ENCODE data around the gene SFI1. TPM values are rescaled to one million over a fixed set of nuclear protein-coding genes. Genes with fewer than 3 reads are reported as not detected.

The SFI1 gene
- polyA plus RNA-seq, 1 donor (not counting 4 experiments of a cell fraction or from before 2014, with no cell fraction given) = 10.7 TPM

DNA sequence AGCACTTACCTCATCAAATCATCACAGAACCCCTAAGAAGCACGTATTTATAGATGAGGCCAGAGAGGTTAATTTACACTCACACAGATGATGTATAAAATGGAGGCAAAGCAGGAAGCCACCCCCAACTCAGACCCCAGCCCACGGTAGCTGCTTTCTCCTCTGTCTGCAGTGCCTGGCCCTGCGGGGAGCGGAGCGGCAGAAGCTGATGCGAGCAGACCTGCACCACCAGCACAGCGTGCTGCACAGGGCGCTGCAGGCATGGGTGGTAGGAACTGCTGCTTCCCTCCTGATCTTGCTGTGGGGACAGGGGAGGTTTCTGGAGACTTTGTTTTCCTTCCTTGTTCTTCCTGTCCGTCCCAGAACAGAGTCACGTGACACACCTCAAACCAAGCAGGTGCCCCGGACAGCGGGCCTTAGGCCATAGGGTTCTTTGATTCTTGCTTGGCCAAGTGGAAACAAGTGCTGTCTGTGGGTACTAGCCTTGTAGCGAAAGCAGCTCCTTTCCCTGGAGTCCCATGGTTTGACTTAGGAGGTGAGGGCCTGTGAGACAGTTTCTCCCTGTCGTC lies 107.9 kb downstream of the SFI1 start:
- Histone ChIP-seq H3K27ac (ENCODE audit: control insufficient read depth, insufficient read depth, low read length) (no peak overlapping the region), H4K20me1 (ENCODE audit: control insufficient read depth, extremely low read depth, insufficient read depth, low read length) (no peaks in the 10 kb centered on the region), H3K36me3 (ENCODE audit: control insufficient read depth in 2 of 2, extremely low read depth in 1 of 2, insufficient read depth in 2 of 2, low read length in 2 of 2) (peaks cover 0 to 4% of the 10 kb centered on the region in 2 experiments), H3K27me3 (ENCODE audit: control insufficient read depth, extremely low read depth, insufficient read depth, low read length) (no peaks in the 10 kb centered on the region), H3K9me1 (ENCODE audit: control insufficient read depth, extremely low read depth, insufficient read depth, low read length) (no peaks in the 10 kb centered on the region), H3K9me3 (ENCODE audit: control insufficient read depth, low read depth, low read length) (no peaks in the 10 kb centered on the region), H3K4me3 (ENCODE audit: control insufficient read depth in 2 of 3, extremely low read depth in 1 of 3, insufficient read depth in 2 of 3, low read depth in 1 of 3, low read length in 3 of 3) (no peak overlapping the region), H3K4me2 (ENCODE audit: control insufficient read depth, extremely low read depth, insufficient read depth, low read depth, low read length) (no peak overlapping the region), H3K9ac (ENCODE audit: control insufficient read depth, extremely low read depth, insufficient read depth, low read length) (no peak overlapping the region), H3K79me2 (ENCODE audit: control insufficient read depth, insufficient read depth, low read length) (no peaks in the 10 kb centered on the region), H2AFZ (ENCODE audit: control insufficient read depth, low read length) (no peak overlapping the region), H3K4me1 (ENCODE audit: control insufficient read depth, extremely low read depth, insufficient read depth, low read length) (peaks cover 8% of the 10 kb centered on the region)
- TF ChIP-seq, protein P1, sequence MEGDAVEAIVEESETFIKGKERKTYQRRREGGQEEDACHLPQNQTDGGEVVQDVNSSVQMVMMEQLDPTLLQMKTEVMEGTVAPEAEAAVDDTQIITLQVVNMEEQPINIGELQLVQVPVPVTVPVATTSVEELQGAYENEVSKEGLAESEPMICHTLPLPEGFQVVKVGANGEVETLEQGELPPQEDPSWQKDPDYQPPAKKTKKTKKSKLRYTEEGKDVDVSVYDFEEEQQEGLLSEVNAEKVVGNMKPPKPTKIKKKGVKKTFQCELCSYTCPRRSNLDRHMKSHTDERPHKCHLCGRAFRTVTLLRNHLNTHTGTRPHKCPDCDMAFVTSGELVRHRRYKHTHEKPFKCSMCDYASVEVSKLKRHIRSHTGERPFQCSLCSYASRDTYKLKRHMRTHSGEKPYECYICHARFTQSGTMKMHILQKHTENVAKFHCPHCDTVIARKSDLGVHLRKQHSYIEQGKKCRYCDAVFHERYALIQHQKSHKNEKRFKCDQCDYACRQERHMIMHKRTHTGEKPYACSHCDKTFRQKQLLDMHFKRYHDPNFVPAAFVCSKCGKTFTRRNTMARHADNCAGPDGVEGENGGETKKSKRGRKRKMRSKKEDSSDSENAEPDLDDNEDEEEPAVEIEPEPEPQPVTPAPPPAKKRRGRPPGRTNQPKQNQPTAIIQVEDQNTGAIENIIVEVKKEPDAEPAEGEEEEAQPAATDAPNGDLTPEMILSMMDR (optimal IDR thresholded peaks at IDR 0.05 in 1 of 3, IDR thresholded peaks at IDR 0.05 in 1 of 3, conservative IDR thresholded peaks at IDR 0.05 in 1 of 3; ENCODE audit: extremely low read depth in 1 of 3, insufficient read depth in 2 of 3, low read length in 3 of 3) = no peak
- TF ChIP-seq EZH2 (IDR thresholded peaks at IDR 0.05; ENCODE audit: low read length) = no peak
- DNase-seq (ENCODE audit: low read depth, low spot score) (no peak), FAIRE-seq (no peak)
- dilution Hi-C loops (cut with MboI; ENCODE audit: extremely low pct_ligation_motif_present, low sequenced_read_pairs) = no loop called here

DNA sequence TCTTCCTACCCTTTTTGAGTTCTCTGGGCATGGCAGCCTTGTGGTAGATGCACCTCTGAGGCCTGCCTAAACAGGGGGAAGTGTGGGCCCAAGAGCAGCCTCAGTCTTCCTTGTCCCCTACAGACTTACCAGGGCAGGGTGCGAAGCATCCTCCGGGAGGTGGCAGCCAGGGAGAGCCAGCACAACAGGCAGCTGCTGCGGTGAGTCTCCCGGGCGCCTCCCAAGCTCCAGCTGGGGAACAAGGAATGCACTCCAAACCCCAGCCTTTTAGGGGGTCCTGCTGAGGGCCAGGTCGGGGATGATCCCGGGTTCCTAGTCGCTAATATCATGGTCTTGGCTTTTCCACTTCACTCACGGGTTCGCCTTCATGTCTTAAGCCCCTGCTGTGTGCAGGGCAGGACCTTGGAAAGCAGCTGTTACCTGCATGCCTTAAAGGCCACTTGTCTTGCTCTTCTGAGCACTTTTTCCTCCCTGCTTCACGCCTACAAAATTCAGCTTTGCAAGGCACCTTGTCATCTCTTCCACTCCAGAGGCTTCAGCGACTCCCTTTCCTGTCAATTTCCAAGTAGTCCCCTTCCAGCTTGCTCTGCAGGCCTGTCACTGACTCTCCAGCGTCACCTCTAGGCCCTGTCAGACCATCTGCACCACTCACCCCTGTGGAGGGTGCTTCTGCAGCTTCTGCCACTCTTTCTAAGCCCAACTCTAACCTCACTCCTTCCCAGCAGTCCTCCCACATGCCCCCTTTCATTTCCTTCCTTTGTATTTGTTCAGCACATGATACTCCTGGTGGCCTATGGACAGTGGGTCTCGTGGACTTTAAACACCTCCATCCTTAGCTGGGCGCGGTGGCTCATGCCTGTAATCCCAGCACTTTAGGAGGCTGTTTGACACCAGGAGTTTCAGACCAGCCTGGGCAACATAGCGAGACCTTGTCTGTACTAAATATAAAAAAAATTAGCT lies 108.7 kb downstream of the SFI1 start:
- no peak for DNase-seq (ENCODE audit: low read depth, low spot score)
- Histone ChIP-seq H3K36me3 (ENCODE audit: control insufficient read depth in 2 of 2, extremely low read depth in 1 of 2, insufficient read depth in 2 of 2, low read length in 2 of 2) (peaks cover 0 to 4% of the 10 kb centered on the region in 2 experiments), H4K20me1 (ENCODE audit: control insufficient read depth, extremely low read depth, insufficient read depth, low read length) (no peaks in the 10 kb centered on the region), H2AFZ (ENCODE audit: control insufficient read depth, low read length) (no peak overlapping the region), H3K9me3 (ENCODE audit: control insufficient read depth, low read depth, low read length) (no peaks in the 10 kb centered on the region), H3K4me2 (ENCODE audit: control insufficient read depth, extremely low read depth, insufficient read depth, low read depth, low read length) (no peak overlapping the region), H3K79me2 (ENCODE audit: control insufficient read depth, insufficient read depth, low read length) (no peaks in the 10 kb centered on the region), H3K9ac (ENCODE audit: control insufficient read depth, extremely low read depth, insufficient read depth, low read length) (no peak overlapping the region), H3K4me3 (ENCODE audit: control insufficient read depth in 2 of 3, extremely low read depth in 1 of 3, insufficient read depth in 2 of 3, low read depth in 1 of 3, low read length in 3 of 3) (no peak overlapping the region), H3K27me3 (ENCODE audit: control insufficient read depth, extremely low read depth, insufficient read depth, low read length) (no peaks in the 10 kb centered on the region), H3K4me1 (ENCODE audit: control insufficient read depth, extremely low read depth, insufficient read depth, low read length) (peaks cover 8% of the 10 kb centered on the region), H3K9me1 (ENCODE audit: control insufficient read depth, extremely low read depth, insufficient read depth, low read length) (no peaks in the 10 kb centered on the region), H3K27ac (ENCODE audit: control insufficient read depth, insufficient read depth, low read length) (no peak overlapping the region)
- TF ChIP-seq, protein P1 (optimal IDR thresholded peaks at IDR 0.05 in 1 of 3, IDR thresholded peaks at IDR 0.05 in 1 of 3, conservative IDR thresholded peaks at IDR 0.05 in 1 of 3; ENCODE audit: extremely low read depth in 1 of 3, insufficient read depth in 2 of 3, low read length in 3 of 3) = no peak
- TF ChIP-seq EZH2 (IDR thresholded peaks at IDR 0.05; ENCODE audit: low read length) = no peak
- dilution Hi-C loops (cut with MboI; ENCODE audit: extremely low pct_ligation_motif_present, low sequenced_read_pairs) = no loop called here
- FAIRE-seq = no peak
